NCI-H2029 treated with DMSO at 0.1 percent for 48 hours (cell line): ENCODE measurements around the gene PDE4B.
"Not testable (repeated sequence)": the region's sequence is repeated elsewhere in the genome, so short reads cannot be mapped to it uniquely, and the experiment has no call there.

Experiments used
- DNase-seq: peaks from one replicate; lab custom pipeline; 2025; lab: John Stamatoyannopoulos, UW

PDE4B gene

GRCh38 chr1:66055092-66055491 is 262.4 kb downstream of the PDE4B start:
- DNase-seq, result no peak

- not testable (repeated sequence) for DNase-seq
Measured at GRCh38 chr1:66057448-66057847, 264.8 kb downstream of the PDE4B start.

GRCh38 chr1:66058558-66058957 is 265.9 kb downstream of the PDE4B start:
- DNase-seq, result no peak

- DNase-seq, result not testable (repeated sequence)
Measured at GRCh38 chr1:66067219-66067618, 274.5 kb downstream of the PDE4B start.

- DNase-seq, result no peak
Measured at GRCh38 chr1:66069976-66070876, 277.5 kb downstream of the PDE4B start.

GRCh38 chr1:66073388-66073787 is 280.7 kb downstream of the PDE4B start:
- no peak for DNase-seq

GRCh38 chr1:66074147-66074546 is 281.5 kb downstream of the PDE4B start:
- no peak for DNase-seq

GRCh38 chr1:66078412-66078811 is 285.7 kb downstream of the PDE4B start:
- DNase-seq, result no peak

- no peak for DNase-seq
Measured at GRCh38 chr1:66083003-66083402, 290.3 kb downstream of the PDE4B start.

GRCh38 chr1:66084442-66084841 is 291.7 kb downstream of the PDE4B start:
- no peak for DNase-seq

GRCh38 chr1:66085600-66085999 is 292.9 kb downstream of the PDE4B start:
- no peak for DNase-seq

GRCh38 chr1:66088787-66089186 is 296.1 kb downstream of the PDE4B start:
- no peak for DNase-seq

- no peak for DNase-seq
Measured at GRCh38 chr1:66090859-66091457, 298.3 kb downstream of the PDE4B start.

- DNase-seq, result no peak
Measured at GRCh38 chr1:66095190-66095589, 302.5 kb downstream of the PDE4B start.

- not testable (repeated sequence) for DNase-seq
Measured at GRCh38 chr1:66100959-66101358, 308.3 kb downstream of the PDE4B start.

GRCh38 chr1:66104076-66104475 is 311.4 kb downstream of the PDE4B start:
- DNase-seq, result not testable (repeated sequence)

GRCh38 chr1:66108624-66109023 is 315.9 kb downstream of the PDE4B start:
- no peak for DNase-seq

- no peak for DNase-seq
Measured at GRCh38 chr1:66112744-66113400, 320.2 kb downstream of the PDE4B start.

GRCh38 chr1:66119148-66119547 is 326.5 kb downstream of the PDE4B start:
- no peak for DNase-seq

- no peak for DNase-seq
Measured at GRCh38 chr1:66124670-66125069, 332.0 kb downstream of the PDE4B start.

- DNase-seq, result not testable (repeated sequence)
Measured at GRCh38 chr1:66128641-66129040, 335.9 kb downstream of the PDE4B start.

GRCh38 chr1:66132324-66132723 is 339.6 kb downstream of the PDE4B start:
- no peak for DNase-seq

- DNase-seq, result no peak
Measured at GRCh38 chr1:66134004-66134403, 341.3 kb downstream of the PDE4B start.
